A549 (cell line): ENCODE results near the gene ARRDC2.

Source experiments
- CBX8 ChIP-seq: fragments of 200-600 bp; sonication (generic); IDR thresholded peaks from 2 replicates; pipeline ENCODE4 v1.6.1; 2016
- EP300 ChIP-seq, 2 experiments: fragments of >200 bp; sonication (Bioruptor Twin); formaldehyde crosslinking; IDR thresholded peaks; 2 replicates in 1 of 2; 3 replicates in 1 of 2; pipeline ENCODE4 v1.6.1; 2016 to 2017
- ESRRA ChIP-seq: fragments of 150-350 bp; IDR thresholded peaks from 2 replicates; pipeline ENCODE4 v1.6.1; 2014; ENCODE audit warnings: mild to moderate bottlenecking, low read length, borderline replicate concordance
- GATA3 ChIP-seq: IDR thresholded peaks from 2 replicates; pipeline ENCODE4 v1.6.1; 2012; ENCODE audit warnings: borderline replicate concordance
- RAD21 ChIP-seq, 2 experiments: fragments of >200 bp in 1 of 2; sonication (Bioruptor Twin) in 1 of 2; formaldehyde crosslinking in 1 of 2; IDR thresholded peaks in 1 of 2; conservative IDR thresholded peaks in 1 of 2; 2 replicates in 1 of 2; 3 replicates in 1 of 2; pipeline ENCODE4 v1.6.1; 2012 to 2018; ENCODE audit warnings: inconsistent platforms in 1 of 2
- RNF2 ChIP-seq: fragments of 200-600 bp; sonication (generic); IDR thresholded peaks from 2 replicates; pipeline ENCODE4 v1.6.1; 2016; ENCODE audit warnings: low read depth, mild to moderate bottlenecking, antibody characterized with exemption, moderate library complexity, borderline replicate concordance
- TF ChIP-seq, protein P1 (sequence below): fragments of >200 bp; sonication (Bioruptor Twin); formaldehyde crosslinking; IDR thresholded peaks from 3 replicates; pipeline ENCODE4 v1.5.1; 2016
- TF ChIP-seq, protein P2 (sequence below): fragments of 450-650 bp; IDR thresholded peaks from 2 replicates; pipeline ENCODE4 v1.6.1; 2014; ENCODE audit warnings: antibody characterized with exemption

DNA sequence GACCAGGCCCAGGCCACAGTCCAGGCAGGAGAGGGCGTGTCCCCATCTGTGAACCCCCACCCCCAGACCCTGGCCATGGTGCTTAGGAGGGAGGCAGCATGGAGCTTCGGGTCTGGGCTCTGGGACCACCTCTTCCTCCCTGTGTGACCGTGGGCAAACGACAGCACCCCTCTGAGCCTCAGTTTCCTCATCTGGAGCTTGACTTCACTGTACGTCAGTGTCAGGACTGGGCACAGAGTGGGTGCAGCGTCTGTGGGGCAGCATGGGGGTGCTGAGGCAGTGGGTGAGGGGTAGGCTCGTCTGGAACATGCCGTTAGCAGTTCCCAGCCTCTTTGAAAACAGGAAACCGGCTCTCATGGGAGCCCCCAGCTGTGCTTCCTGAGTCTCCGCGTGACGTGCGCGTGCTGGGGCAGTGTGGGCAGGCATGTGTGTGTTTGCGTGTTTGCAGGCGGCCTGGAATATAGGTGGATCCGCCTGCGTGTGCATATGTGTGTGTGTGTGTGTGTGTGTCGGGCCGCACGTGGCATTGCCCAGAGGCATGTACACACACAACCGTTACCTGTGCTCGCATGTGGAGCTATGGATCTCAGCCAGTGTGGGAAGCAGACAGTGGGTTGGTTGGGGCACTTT, 15.8 kb downstream of the ARRDC2 start:
- TF ChIP-seq EP300 (IDR thresholded peaks at IDR 0.05) (no peak), RAD21 (conservative IDR thresholded peaks at IDR 0.05 in 1 of 2, IDR thresholded peaks at IDR 0.05 in 1 of 2) (no peak), ESRRA (no peak), RNF2 (no peak), CBX8 (no peak), GATA3 (no peak)
- TF ChIP-seq, protein P1, sequence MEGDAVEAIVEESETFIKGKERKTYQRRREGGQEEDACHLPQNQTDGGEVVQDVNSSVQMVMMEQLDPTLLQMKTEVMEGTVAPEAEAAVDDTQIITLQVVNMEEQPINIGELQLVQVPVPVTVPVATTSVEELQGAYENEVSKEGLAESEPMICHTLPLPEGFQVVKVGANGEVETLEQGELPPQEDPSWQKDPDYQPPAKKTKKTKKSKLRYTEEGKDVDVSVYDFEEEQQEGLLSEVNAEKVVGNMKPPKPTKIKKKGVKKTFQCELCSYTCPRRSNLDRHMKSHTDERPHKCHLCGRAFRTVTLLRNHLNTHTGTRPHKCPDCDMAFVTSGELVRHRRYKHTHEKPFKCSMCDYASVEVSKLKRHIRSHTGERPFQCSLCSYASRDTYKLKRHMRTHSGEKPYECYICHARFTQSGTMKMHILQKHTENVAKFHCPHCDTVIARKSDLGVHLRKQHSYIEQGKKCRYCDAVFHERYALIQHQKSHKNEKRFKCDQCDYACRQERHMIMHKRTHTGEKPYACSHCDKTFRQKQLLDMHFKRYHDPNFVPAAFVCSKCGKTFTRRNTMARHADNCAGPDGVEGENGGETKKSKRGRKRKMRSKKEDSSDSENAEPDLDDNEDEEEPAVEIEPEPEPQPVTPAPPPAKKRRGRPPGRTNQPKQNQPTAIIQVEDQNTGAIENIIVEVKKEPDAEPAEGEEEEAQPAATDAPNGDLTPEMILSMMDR = no peak
- TF ChIP-seq, protein P2, sequence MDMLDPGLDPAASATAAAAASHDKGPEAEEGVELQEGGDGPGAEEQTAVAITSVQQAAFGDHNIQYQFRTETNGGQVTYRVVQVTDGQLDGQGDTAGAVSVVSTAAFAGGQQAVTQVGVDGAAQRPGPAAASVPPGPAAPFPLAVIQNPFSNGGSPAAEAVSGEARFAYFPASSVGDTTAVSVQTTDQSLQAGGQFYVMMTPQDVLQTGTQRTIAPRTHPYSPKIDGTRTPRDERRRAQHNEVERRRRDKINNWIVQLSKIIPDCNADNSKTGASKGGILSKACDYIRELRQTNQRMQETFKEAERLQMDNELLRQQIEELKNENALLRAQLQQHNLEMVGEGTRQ = no peak
